ENCODE data around the gene TYR. TPM values are rescaled to one million over a fixed set of nuclear protein-coding genes. Genes with fewer than 3 reads are reported as not detected.
"Not testable (repeated sequence)": the region's sequence is repeated elsewhere in the genome, so short reads cannot be mapped to it uniquely, and the experiment has no call there.

The TYR gene
- total and polyA plus RNA-seq, 2 donors (not counting 1 experiment from before 2014, with no cell fraction given), result not detected

- H3K4me3 ChIP-seq (ENCODE audit: control extremely low read depth in 1 of 5, extremely low read depth in 1 of 5, insufficient read depth in 1 of 5, low read depth in 2 of 5, low read length in 4 of 5); ATAC-seq (ENCODE audit: low read depth); H3K4me3 Mint-ChIP-seq; H3K27me3 ChIP-seq (replicated peaks in 1 of 4; ENCODE audit: control extremely low read depth in 1 of 4, control insufficient read depth in 3 of 4, insufficient read depth in 4 of 4, low read length in 3 of 4); H3K9me3 ChIP-seq (ENCODE audit: control extremely low read depth in 1 of 3, control insufficient read depth in 2 of 3, insufficient read depth in 1 of 3, low read length in 2 of 3); H3K79me2 ChIP-seq (ENCODE audit: control insufficient read depth, insufficient read depth, low read length); DNase-seq; H3K27ac Mint-ChIP-seq; intact Hi-C loops (cut with micrococcal nuclease); H3K4me2 ChIP-seq (replicated peaks; ENCODE audit: low read depth, low read length, poor library complexity, severe bottlenecking); CTCF ChIA-PET; H3K27ac ChIP-seq (ENCODE audit: low read length in 2 of 2); H3K4me1 ChIP-seq (ENCODE audit: control insufficient read depth in 2 of 2, insufficient read depth in 2 of 2, low read length in 2 of 2); H3K9me3 Mint-ChIP-seq (ENCODE audit: insufficient read depth); H3K4me1 Mint-ChIP-seq; H3K9ac ChIP-seq (ENCODE audit: low read length); H3K36me3 ChIP-seq (replicated peaks in 1 of 2; ENCODE audit: control extremely low read depth in 1 of 2, control insufficient read depth in 1 of 2, extremely low read depth in 1 of 2, insufficient read depth in 2 of 2, low read length in 1 of 2); H3K27me3 Mint-ChIP-seq; H4K20me1 ChIP-seq (ENCODE audit: control insufficient read depth, insufficient read depth, low read length, poor library complexity, severe bottlenecking); POLR2A ChIA-PET; H2AFZ ChIP-seq (ENCODE audit: insufficient read depth, low read depth, low read length, poor library complexity, severe bottlenecking): not testable (repeated sequence)
- WGBS (ENCODE audit: insufficient coverage), result no CpG with 5 or more reads among the region's 1 CpG
Observed at GRCh38 chr11:89286601-89287000, 108.9 kb downstream of the TYR start.

GRCh38 chr11:89288004-89288403 is 110.3 kb downstream of the TYR start:
- H3K9me3 Mint-ChIP-seq (ENCODE audit: insufficient read depth); H3K4me3 ChIP-seq (ENCODE audit: control extremely low read depth in 1 of 5, extremely low read depth in 1 of 5, insufficient read depth in 1 of 5, low read depth in 2 of 5, low read length in 4 of 5); POLR2A ChIA-PET; H2AFZ ChIP-seq (ENCODE audit: insufficient read depth, low read depth, low read length, poor library complexity, severe bottlenecking); H3K36me3 ChIP-seq (replicated peaks in 1 of 2; ENCODE audit: control extremely low read depth in 1 of 2, control insufficient read depth in 1 of 2, extremely low read depth in 1 of 2, insufficient read depth in 2 of 2, low read length in 1 of 2); DNase-seq; intact Hi-C loops (cut with micrococcal nuclease); H3K9me3 ChIP-seq (ENCODE audit: control extremely low read depth in 1 of 3, control insufficient read depth in 2 of 3, insufficient read depth in 1 of 3, low read length in 2 of 3); CTCF ChIA-PET; H3K27me3 Mint-ChIP-seq; H3K79me2 ChIP-seq (ENCODE audit: control insufficient read depth, insufficient read depth, low read length); H3K27ac Mint-ChIP-seq; ATAC-seq (ENCODE audit: low read depth); H3K4me1 ChIP-seq (ENCODE audit: control insufficient read depth in 2 of 2, insufficient read depth in 2 of 2, low read length in 2 of 2); H3K4me1 Mint-ChIP-seq; H3K9ac ChIP-seq (ENCODE audit: low read length); H4K20me1 ChIP-seq (ENCODE audit: control insufficient read depth, insufficient read depth, low read length, poor library complexity, severe bottlenecking); H3K4me2 ChIP-seq (replicated peaks; ENCODE audit: low read depth, low read length, poor library complexity, severe bottlenecking); H3K4me3 Mint-ChIP-seq; H3K27ac ChIP-seq (ENCODE audit: low read length in 2 of 2); H3K27me3 ChIP-seq (replicated peaks in 1 of 4; ENCODE audit: control extremely low read depth in 1 of 4, control insufficient read depth in 3 of 4, insufficient read depth in 4 of 4, low read length in 3 of 4): not testable (repeated sequence)
- no CpG with 5 or more reads among the region's 3 CpGs for WGBS (ENCODE audit: insufficient coverage)
